Measurements from ENCODE around the gene EIF2S2. TPM values are rescaled to one million over a fixed set of nuclear protein-coding genes. Genes with fewer than 3 reads are reported as not detected.

EIF2S2 gene
- total RNA-seq, 1 experiment from 2014 or later, result 83.5 TPM

DNA sequence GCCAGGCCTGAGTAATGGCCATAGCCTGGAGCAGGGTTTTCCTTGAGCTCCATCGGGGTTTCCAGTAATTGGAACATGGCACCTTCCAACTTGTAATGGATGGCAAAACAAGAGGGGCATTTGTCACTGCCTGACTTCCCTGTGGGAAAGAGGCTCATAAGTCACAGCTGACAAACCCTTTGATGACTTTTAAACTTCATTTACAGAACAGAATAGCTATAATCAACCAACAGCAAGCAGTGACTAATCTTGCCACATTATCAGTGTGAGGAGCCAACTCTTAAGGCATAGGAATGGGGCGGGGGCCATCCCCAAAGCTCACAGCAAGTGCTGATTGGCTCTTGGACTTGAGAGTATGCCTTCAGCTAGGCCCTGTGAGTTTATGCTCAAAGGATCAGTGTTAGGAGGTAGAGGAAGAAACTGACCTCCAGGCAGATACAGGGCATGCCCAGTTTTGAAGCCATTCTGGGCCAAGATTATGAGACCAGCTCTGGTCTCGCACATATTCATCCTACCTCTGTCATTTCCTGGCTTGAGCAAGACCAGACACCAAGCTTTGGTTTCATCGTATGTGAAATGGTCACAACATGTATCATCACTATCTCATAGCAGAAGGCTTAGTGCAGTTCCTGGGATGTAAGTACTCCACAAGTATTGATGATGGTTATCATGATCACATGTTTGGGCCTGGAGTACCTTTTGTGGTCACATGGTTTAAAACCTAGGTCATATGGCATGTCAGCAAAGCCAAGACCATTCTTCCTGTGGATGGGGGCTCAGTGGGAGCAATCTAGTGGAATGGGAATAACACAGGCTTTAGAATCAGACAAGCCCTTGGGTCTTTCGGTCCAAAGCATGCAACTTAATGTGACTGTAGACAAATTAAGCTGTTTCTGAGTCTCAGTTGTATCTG is 49.2 kb downstream of the EIF2S2 start:
- H3K27ac ChIP-seq (ENCODE audit: low read length), result no peak overlapping the region
- H3K9ac ChIP-seq (ENCODE audit: low read length), result no peak overlapping the region
- DNase-seq, result no peak
- no peak overlapping the region for H3K4me3 ChIP-seq (ENCODE audit: low read length)
- H3K36me3 ChIP-seq (ENCODE audit: insufficient read depth, low read length), result no peaks in the 10 kb centered on the region
- no peak overlapping the region for H3K4me2 ChIP-seq (ENCODE audit: low read depth, low read length, poor library complexity, severe bottlenecking)
- H3K27me3 ChIP-seq (ENCODE audit: low read length), result no peaks in the 10 kb centered on the region
- H3K79me2 ChIP-seq (ENCODE audit: low read length), result peaks cover 81% of the 10 kb centered on the region
- H3K9me2 ChIP-seq (replicated peaks; ENCODE audit: insufficient read depth, low read length), result no peaks in the 10 kb centered on the region
- peaks cover 10% of the 10 kb centered on the region for H3K4me1 ChIP-seq (ENCODE audit: low read length)
- H4K20me1 ChIP-seq (ENCODE audit: insufficient read depth, low read depth, low read length), result peaks cover 14% of the 10 kb centered on the region
- H3K9me3 ChIP-seq (ENCODE audit: low read length), result no peaks in the 10 kb centered on the region
- no peak overlapping the region for H2AFZ ChIP-seq (ENCODE audit: low read length)

DNA sequence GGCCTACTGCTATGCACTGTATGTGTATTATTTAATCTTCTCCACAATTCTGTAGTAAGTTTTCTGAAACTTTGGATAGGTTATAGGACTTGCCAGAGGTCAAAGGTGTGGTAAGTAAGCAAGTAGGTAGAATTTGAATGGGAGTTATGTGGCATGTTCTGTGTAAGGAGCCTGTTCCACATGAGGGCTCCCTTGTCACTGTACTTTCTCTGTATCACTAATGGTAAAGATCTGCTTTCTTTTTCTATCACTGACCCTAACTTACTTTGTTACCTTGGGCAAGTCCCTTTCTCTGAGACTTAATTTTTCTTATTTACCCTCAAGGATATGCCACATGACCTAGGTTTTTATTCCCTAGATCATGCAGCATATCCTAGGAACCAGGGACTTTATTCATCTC is 50.3 kb downstream of the EIF2S2 start:
- peaks cover 87% of the 10 kb centered on the region for H3K79me2 ChIP-seq (ENCODE audit: low read length)

DNA sequence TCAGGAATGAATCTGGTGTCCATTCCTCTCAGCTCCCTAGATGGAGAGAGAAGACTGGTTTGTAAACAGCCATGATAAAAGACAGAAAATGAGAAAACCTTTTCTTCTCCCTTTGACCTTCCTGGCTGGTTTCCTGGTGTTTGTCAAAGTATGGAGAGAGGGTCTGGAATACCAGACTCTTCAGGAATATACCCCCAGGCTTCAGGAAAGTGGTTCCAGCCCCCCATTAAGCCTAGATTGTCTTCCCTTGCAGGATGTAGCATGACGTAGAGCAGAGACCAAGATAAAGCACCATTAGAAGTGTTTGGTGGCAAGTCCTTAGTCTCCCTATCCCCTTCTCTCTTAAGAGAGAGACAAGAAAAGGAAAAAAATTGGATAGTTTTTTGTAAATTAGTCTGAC is 51.1 kb downstream of the EIF2S2 start:
- Histone ChIP-seq H3K27me3 (ENCODE audit: low read length) (no peaks in the 10 kb centered on the region), H3K79me2 (ENCODE audit: low read length) (peaks cover 94% of the 10 kb centered on the region), H3K9me2 (replicated peaks; ENCODE audit: insufficient read depth, low read length) (no peaks in the 10 kb centered on the region), H3K9me3 (ENCODE audit: low read length) (no peaks in the 10 kb centered on the region), H4K20me1 (ENCODE audit: insufficient read depth, low read depth, low read length) (peaks cover 19% of the 10 kb centered on the region), H2AFZ (ENCODE audit: low read length) (no peak overlapping the region), H3K9ac (ENCODE audit: low read length) (no peak overlapping the region), H3K27ac (ENCODE audit: low read length) (no peak overlapping the region), H3K4me3 (ENCODE audit: low read length) (no peak overlapping the region), H3K36me3 (ENCODE audit: insufficient read depth, low read length) (no peaks in the 10 kb centered on the region), H3K4me1 (ENCODE audit: low read length) (peaks cover 12% of the 10 kb centered on the region), H3K4me2 (ENCODE audit: low read depth, low read length, poor library complexity, severe bottlenecking) (no peak overlapping the region)
- no peak for DNase-seq

More for the DNA sequence above, 50.3 kb downstream of the EIF2S2 start:
- no peak for DNase-seq
- Histone ChIP-seq H3K9me2 (replicated peaks; ENCODE audit: insufficient read depth, low read length) (no peaks in the 10 kb centered on the region), H2AFZ (ENCODE audit: low read length) (no peak overlapping the region), H3K9me3 (ENCODE audit: low read length) (no peaks in the 10 kb centered on the region), H4K20me1 (ENCODE audit: insufficient read depth, low read depth, low read length) (peaks cover 17% of the 10 kb centered on the region), H3K9ac (ENCODE audit: low read length) (no peak overlapping the region), H3K36me3 (ENCODE audit: insufficient read depth, low read length) (no peaks in the 10 kb centered on the region), H3K4me3 (ENCODE audit: low read length) (no peak overlapping the region), H3K4me2 (ENCODE audit: low read depth, low read length, poor library complexity, severe bottlenecking) (no peak overlapping the region), H3K4me1 (ENCODE audit: low read length) (peaks cover 12% of the 10 kb centered on the region), H3K27me3 (ENCODE audit: low read length) (no peaks in the 10 kb centered on the region), H3K27ac (ENCODE audit: low read length) (no peak overlapping the region)

DNA sequence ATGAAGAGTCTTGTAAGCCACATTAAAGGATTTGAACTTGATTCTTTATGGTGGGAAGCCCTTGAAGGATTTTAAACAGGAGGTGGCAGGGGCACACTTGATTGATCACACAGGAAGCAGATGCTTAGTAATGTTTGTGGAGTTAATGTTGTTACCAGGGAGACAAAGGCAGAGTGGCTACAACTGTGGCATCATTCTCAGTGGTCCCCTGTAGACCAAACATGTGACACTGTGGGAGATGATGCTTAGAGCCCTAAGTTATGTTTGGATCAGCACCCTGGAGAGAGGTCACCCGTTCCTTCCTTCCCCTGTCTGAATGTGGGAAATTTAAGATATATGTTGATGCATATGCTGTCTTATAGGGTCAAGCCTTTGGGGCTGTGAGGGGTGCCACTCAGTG is 53.2 kb downstream of the EIF2S2 start:
- peaks cover 97% of the 10 kb centered on the region for H3K79me2 ChIP-seq (ENCODE audit: low read length)
- H3K4me1 ChIP-seq (ENCODE audit: low read length), result peaks cover 12% of the 10 kb centered on the region
- peaks cover 18% of the 10 kb centered on the region for H4K20me1 ChIP-seq (ENCODE audit: insufficient read depth, low read depth, low read length)
- H3K9ac ChIP-seq (ENCODE audit: low read length), result no peak overlapping the region
- H3K9me2 ChIP-seq (replicated peaks; ENCODE audit: insufficient read depth, low read length), result no peaks in the 10 kb centered on the region
- no peaks in the 10 kb centered on the region for H3K27me3 ChIP-seq (ENCODE audit: low read length)
- H3K27ac ChIP-seq (ENCODE audit: low read length), result no peak overlapping the region
- no peaks in the 10 kb centered on the region for H3K36me3 ChIP-seq (ENCODE audit: insufficient read depth, low read length)
- no peak overlapping the region for H3K4me3 ChIP-seq (ENCODE audit: low read length)
- H3K4me2 ChIP-seq (ENCODE audit: low read depth, low read length, poor library complexity, severe bottlenecking), result no peak overlapping the region
- no peaks in the 10 kb centered on the region for H3K9me3 ChIP-seq (ENCODE audit: low read length)
- DNase-seq, result peak; percentile 51
- H2AFZ ChIP-seq (ENCODE audit: low read length), result no peak overlapping the region

DNA sequence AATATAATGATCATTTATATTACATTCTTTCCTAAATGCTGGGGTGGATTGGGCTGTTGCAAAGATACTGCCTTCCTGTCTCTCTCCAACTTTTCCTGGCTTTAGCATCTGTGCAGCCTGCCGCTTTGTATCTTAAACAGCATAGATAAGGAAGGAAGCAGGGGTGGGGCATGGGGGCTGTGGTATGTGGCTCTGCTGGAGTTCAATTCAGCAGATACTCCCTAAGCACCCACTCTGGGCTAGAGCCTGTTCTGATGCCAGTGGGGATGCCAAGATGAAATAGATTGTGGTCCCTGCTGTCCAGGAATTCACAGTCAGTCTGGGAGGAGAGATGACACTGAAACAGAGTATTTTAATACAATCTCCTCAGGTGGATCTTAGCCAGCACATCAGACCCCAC is 56.8 kb downstream of the EIF2S2 start:
- H3K27me3 ChIP-seq (ENCODE audit: low read length), result no peaks in the 10 kb centered on the region
- no peaks in the 10 kb centered on the region for H3K9me3 ChIP-seq (ENCODE audit: low read length)
- peaks cover 18% of the 10 kb centered on the region for H3K4me1 ChIP-seq (ENCODE audit: low read length)
- H3K36me3 ChIP-seq (ENCODE audit: insufficient read depth, low read length), result no peaks in the 10 kb centered on the region
- H4K20me1 ChIP-seq (ENCODE audit: insufficient read depth, low read depth, low read length), result peaks cover 18% of the 10 kb centered on the region
- DNase-seq, result no peak
- H3K9me2 ChIP-seq (replicated peaks; ENCODE audit: insufficient read depth, low read length), result no peaks in the 10 kb centered on the region
- no peak overlapping the region for H2AFZ ChIP-seq (ENCODE audit: low read length)
- H3K27ac ChIP-seq (ENCODE audit: low read length), result no peak overlapping the region
- no peak overlapping the region for H3K4me3 ChIP-seq (ENCODE audit: low read length)
- H3K4me2 ChIP-seq (ENCODE audit: low read depth, low read length, poor library complexity, severe bottlenecking), result no peak overlapping the region
- H3K9ac ChIP-seq (ENCODE audit: low read length), result no peak overlapping the region
- H3K79me2 ChIP-seq (ENCODE audit: low read length), result peaks cover 96% of the 10 kb centered on the region

DNA sequence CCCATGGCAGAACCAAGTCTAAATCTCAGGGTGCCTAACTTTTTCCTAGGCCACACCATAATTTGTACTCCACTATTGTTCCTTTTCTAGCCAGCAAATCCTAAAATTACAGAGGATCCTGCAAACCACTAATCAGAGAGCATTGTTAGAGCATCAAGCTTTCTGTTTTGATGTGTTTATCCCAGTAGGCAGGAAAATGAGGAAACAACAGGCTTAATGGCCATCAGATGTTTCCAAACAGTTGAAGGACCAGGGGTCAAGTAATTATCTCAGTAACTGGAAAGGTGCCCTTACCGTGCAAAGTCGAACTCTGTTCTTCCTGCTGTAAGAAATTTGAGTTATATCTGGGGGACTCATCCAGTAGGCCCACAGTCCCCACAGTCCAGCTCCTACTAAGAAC is 59.6 kb downstream of the EIF2S2 start:
- Histone ChIP-seq H2AFZ (ENCODE audit: low read length) (no peak overlapping the region), H3K4me1 (ENCODE audit: low read length) (peaks cover 28% of the 10 kb centered on the region), H3K36me3 (ENCODE audit: insufficient read depth, low read length) (no peaks in the 10 kb centered on the region), H3K4me2 (ENCODE audit: low read depth, low read length, poor library complexity, severe bottlenecking) (no peak overlapping the region), H3K27ac (ENCODE audit: low read length) (no peak overlapping the region), H3K27me3 (ENCODE audit: low read length) (no peaks in the 10 kb centered on the region), H3K4me3 (ENCODE audit: low read length) (no peak overlapping the region), H3K9me3 (ENCODE audit: low read length) (no peaks in the 10 kb centered on the region), H4K20me1 (ENCODE audit: insufficient read depth, low read depth, low read length) (0 out of 2 replicates have a peak, but pooled peaks cover 3% of the 10 kb centered on the region), H3K79me2 (ENCODE audit: low read length) (peaks cover 94% of the 10 kb centered on the region), H3K9ac (ENCODE audit: low read length) (no peak overlapping the region), H3K9me2 (replicated peaks; ENCODE audit: insufficient read depth, low read length) (no peaks in the 10 kb centered on the region)
- DNase-seq, result no peak

DNA sequence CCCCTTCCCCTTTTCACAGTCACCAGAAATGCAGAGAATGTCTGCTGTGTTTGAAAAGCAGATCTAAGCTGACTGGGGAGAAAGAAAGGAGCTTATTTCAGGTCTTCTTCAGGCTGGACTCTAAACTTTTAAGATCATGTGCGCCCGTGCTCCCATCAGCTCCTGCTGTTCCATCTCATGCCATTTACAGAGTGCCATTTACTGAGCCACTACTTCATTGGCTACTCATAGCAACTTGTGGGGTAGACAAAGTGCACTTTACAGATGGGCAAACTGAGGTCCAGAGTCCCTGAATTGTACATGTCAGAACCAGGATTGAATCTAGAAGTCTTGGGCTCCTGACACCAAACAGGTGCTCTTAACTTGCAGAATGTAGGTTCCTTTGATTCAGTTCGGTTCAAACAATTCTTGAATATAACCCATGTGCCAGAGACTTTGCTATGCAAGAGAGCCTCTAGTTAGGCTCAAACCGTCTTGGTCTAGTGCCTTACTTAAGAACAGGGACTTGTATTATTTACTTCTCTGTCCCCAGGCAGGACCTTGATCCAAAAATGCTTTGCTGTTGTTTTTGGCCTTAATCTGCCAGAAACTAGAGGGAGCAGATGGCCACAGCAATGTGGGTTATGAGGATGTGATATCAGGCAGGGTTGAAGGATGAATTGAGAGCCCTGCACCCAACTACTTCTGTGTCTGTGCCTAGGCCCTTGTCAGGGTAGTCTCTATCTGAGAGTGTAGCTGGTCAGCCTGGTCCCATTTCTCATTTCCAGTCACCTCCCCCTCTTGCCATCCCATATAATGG is 61.9 kb downstream of the EIF2S2 start:
- Histone ChIP-seq H2AFZ (ENCODE audit: low read length) (no peak overlapping the region), H3K9me2 (replicated peaks; ENCODE audit: insufficient read depth, low read length) (no peaks in the 10 kb centered on the region), H3K79me2 (ENCODE audit: low read length) (peaks cover 97% of the 10 kb centered on the region), H3K4me3 (ENCODE audit: low read length) (no peak overlapping the region), H3K27ac (ENCODE audit: low read length) (no peak overlapping the region), H3K4me1 (ENCODE audit: low read length) (peaks cover 32% of the 10 kb centered on the region), H4K20me1 (ENCODE audit: insufficient read depth, low read depth, low read length) (no peaks in the 10 kb centered on the region), H3K9me3 (ENCODE audit: low read length) (no peaks in the 10 kb centered on the region), H3K27me3 (ENCODE audit: low read length) (no peaks in the 10 kb centered on the region), H3K36me3 (ENCODE audit: insufficient read depth, low read length) (no peaks in the 10 kb centered on the region), H3K4me2 (ENCODE audit: low read depth, low read length, poor library complexity, severe bottlenecking) (no peak overlapping the region), H3K9ac (ENCODE audit: low read length) (no peak overlapping the region)
- no peak for DNase-seq

DNA sequence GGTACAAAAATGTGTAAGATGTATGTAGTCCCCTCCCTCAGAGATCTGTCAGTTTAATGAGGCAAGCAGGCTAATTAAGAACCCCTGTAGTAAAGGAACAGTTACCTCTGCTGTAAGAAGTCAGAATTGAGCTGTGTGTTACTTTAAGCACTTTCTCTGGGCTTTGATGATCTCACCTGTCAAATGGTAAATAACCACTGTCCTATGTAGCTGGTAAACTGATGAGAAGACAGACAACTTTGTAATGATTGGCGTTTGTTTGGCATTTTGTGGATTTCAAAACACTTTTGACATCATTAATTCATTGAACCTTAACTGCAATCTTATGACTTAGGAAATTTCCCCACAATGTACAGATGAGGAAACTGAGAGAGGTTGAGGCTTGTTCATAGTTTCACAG is 62.7 kb downstream of the EIF2S2 start:
- H3K27me3 ChIP-seq (ENCODE audit: low read length), result no peaks in the 10 kb centered on the region
- peaks cover 97% of the 10 kb centered on the region for H3K79me2 ChIP-seq (ENCODE audit: low read length)
- no peak overlapping the region for H2AFZ ChIP-seq (ENCODE audit: low read length)
- H3K4me1 ChIP-seq (ENCODE audit: low read length), result peaks cover 32% of the 10 kb centered on the region
- no peaks in the 10 kb centered on the region for H4K20me1 ChIP-seq (ENCODE audit: insufficient read depth, low read depth, low read length)
- H3K9me2 ChIP-seq (replicated peaks; ENCODE audit: insufficient read depth, low read length), result no peaks in the 10 kb centered on the region
- no peaks in the 10 kb centered on the region for H3K36me3 ChIP-seq (ENCODE audit: insufficient read depth, low read length)
- H3K4me3 ChIP-seq (ENCODE audit: low read length), result no peak overlapping the region
- H3K9ac ChIP-seq (ENCODE audit: low read length), result no peak overlapping the region
- H3K9me3 ChIP-seq (ENCODE audit: low read length), result no peaks in the 10 kb centered on the region
- no peak overlapping the region for H3K4me2 ChIP-seq (ENCODE audit: low read depth, low read length, poor library complexity, severe bottlenecking)
- DNase-seq, result no peak
- H3K27ac ChIP-seq (ENCODE audit: low read length), result no peak overlapping the region
